GM18870 (cell line): Measurements from ENCODE around the gene ZNF775.

Experiments used
- ATAC-seq: cut with Tn5 transposase; IDR thresholded peaks from one replicate; pipeline ENCODE4 v1.9.1; 2021; ENCODE audit warnings: moderate library complexity; ENCODE audit not compliant: unreplicated experiment

ZNF775 gene

DNA sequence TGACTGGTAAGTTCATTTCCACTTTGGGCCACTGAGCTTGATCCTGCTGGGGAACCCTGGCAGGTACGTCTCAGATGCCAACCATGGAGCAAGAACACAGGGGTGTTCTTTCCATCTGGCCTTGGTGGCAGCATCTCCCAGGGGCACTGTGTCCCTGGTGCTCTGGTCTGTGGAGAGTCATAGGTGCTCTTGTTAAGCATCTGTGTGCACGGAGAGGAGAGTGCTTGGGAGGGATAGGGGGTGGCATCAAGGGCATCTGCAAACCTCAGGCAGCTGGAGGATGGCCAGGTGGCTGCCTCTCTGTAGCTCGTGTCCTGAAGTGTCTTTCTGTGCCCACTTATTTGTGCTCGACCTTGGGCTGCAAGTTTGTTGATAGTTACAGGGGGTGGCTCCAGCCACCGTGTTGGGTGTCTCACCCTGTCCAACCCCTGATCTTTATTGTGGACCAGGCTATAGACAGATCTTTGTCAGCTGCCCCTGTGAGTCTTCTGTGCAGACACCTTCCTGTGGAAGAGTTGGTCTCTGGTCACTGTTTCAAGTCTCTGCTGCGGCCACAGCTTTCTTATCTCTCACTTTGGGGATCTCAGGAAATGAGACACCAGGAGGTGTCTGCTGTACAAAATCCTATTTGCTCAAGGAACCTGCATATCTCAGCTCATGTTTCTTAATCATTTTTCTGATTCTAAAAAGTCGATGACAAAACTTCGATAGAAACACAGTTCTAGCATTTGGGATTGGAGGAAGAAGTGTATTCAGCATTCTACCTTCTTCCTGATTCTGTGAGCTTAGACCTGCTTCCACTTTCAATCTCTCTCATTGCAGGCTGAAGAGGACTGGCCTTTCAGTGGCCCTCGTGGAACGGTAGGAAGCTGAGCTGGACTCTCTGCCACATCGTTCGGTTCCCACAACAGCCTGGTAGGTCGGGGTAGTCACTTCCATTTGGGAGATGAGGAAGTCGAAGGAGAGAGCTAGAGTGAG is 54.1 kb downstream of the ZNF775 start:
- ATAC-seq = peak; percentile 25

DNA sequence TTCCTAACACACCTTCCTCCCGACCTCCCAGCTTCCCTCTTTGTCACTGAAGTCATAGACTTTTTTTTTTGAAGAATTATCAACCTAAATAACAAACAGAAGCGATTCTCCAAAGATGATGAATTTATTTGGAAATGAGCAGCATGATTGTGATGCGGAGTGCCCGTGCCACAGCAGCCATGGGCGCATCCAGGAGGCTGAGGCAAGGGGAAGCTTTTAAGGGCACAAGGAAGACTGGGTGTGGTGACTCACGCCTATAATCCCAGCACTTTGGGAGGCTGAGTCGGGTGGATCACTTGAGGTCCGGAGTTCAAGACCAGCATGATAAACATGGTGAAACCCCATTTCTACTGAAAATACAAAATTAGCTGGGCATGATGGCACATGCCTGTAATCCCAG is 55.1 kb downstream of the ZNF775 start:
- no peak for ATAC-seq

DNA sequence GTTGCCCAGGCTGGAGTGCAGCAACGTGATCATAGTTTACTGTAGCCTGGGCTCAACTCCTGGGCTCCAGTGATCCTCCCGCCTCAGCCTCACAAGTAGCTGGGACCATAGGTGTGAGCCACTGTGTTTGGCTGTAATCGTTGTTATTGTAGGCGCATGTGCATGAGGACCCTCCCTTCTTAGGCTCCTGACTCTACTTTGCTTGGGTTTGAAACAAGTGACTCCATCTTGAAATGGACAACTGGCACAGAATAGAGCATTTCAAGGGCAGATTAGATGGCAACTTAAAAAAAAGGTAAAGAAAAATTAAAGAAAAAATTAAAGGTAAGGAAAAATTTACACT is 55.9 kb downstream of the ZNF775 start:
- no peak for ATAC-seq

DNA sequence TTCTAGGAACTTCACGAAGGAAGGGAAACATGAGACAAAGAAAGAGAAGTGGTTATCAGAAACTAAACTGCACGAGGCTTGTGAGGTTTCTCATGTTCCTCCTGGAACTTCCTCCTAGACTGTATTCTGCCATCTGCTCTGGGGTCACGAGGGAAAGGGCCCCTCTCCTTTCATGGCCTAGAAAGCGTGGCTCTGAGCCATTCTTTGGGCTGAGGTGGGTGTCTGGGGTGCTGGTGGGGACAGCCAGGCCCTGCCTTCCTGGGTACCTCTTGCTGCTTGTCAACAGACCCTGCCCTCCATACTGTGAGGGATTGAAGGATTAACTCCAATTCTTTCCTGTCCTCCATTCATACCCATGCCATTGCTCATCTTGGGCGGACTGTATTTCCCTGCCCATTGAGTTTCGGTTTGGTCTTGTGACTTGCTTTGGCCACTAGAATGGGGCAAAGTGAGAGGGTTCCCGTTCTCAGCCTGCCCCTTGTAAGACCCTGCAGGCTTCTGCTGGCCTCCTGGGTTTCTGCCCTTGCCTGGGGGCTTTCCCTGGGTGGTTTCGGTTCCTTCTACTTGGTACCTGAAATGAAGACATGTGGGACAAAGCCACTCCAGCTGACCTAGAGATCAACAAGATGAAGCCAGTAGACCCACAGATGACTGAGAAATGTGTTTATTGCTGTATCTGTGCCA is 56.4 kb downstream of the ZNF775 start:
- peak; percentile 90 for ATAC-seq

DNA sequence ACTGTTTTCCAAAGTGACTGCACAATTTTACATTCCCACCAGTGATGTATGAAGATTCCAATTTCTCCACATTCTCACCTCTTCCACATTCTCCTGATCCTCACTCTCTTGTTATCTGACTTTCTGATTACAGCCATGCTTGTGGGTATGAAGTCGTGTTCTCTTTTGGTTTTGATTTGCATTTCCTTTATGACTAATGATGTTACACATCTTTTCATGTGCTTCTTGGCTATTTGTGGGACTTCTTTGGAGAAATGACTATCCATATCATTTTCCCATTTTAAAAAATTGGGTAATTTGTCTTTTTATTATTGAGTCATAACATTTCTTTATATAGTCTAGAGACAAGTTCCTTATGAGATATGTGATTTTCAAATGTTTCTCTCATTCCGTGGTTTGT is 60.8 kb downstream of the ZNF775 start:
- ATAC-seq = no peak

DNA sequence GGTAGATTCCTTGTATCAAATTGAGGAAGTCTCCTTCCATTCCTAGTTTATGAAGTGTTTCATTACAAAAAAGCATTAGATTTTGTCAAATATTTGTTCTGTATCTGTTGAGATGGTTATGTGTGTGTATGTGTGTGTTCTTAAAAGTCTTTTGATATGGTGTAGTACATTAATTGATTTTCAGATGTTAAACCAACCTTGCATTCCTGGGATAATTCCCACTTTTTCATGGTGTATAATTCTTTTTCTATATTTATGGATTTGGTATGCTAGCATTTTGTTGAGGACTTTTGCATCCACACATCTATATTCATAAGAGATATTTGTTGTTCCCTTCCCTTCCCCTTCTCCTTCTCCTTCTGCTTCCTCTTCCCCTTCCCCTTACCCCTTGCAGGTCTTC is 62.4 kb downstream of the ZNF775 start:
- ATAC-seq = no peak

DNA sequence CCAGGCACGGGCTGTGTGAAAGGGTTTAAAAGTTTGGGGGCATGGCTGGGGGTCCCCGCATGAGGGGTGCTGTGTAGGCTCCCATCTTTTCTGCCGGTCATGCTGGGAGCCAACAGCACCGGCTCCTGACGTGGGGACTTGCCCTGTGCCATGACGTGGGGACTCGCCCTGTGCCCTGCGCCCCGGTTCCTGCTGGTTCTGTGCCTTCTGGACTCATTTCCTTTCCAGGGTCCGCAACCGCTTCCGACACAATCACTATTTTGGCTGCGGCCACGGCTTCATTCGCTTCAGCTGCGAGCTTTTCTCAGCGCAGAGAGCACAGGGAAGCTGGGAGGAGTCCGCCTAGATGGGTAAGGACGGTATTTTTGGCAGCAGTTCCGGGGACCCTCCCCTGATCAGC is 63.7 kb downstream of the ZNF775 start:
- no peak for ATAC-seq

DNA sequence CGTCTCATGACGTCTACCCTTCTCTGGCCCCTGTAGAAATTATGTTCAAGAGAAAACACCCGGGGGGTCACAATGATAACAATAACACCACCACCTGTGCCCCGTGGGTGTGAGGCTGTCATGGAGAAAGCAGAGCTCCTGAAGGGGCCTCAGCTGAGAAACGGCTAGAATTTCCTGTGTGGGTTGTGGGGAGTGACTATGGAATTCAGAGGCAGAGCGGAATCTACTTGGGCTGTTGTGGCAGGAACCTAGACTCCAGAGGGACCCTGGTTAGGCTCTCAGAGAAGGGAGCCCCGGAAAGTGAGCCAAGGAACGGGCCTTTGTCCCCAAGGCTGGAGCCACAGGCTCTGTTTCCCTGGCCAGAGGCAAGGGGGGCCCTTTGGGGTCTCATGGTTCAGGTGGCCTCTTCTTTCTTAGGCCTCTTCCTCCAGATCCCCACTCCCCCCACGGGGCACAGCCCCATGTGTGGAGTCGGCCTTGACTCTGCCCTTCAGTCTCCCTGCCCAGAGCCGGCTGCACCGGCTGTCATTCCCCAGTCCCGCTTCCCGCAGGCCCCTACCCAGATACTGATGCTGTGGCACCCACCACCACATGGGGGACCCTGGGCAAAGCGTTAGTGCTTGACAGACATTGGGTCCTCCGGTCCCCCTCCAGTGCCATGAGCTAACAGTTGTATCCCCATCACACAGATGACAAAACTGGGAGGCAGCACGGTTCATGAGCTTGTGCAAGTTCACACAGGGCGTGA is 64.8 kb downstream of the ZNF775 start:
- ATAC-seq = no peak

DNA sequence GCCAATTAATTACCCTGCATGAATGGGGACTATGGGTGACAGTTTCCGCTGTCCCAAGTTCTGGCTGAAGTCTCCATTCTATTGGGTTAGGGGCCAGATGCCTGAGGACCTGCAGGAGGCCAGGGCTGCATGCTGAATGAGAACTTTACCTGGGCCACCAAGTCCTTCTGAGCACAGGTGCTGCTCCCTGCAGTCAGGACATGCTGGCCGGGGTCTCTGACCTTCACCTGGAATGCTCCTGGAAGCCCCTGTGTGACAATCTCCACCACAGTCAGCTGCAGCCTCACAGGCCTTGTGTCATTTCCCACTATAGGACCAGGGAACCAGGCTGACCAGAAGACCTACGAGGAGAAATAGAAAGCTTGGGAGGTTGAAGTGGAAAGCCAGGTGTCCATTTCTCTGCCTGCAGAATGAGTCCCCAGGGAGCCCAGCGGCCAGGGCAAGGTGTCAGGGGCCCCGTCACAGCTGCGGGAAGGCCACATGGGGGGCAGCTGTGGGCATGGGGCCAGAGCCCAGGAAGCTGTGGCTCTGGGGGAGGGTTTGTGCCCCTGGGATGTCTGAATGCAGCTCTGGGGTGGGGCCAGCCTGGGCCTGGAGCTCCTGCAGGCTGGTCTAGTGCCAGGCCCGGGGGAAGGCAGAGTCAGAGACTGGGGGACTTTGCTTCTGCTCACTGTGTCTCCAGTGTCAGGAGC is 65.7 kb downstream of the ZNF775 start:
- ATAC-seq = no peak

DNA sequence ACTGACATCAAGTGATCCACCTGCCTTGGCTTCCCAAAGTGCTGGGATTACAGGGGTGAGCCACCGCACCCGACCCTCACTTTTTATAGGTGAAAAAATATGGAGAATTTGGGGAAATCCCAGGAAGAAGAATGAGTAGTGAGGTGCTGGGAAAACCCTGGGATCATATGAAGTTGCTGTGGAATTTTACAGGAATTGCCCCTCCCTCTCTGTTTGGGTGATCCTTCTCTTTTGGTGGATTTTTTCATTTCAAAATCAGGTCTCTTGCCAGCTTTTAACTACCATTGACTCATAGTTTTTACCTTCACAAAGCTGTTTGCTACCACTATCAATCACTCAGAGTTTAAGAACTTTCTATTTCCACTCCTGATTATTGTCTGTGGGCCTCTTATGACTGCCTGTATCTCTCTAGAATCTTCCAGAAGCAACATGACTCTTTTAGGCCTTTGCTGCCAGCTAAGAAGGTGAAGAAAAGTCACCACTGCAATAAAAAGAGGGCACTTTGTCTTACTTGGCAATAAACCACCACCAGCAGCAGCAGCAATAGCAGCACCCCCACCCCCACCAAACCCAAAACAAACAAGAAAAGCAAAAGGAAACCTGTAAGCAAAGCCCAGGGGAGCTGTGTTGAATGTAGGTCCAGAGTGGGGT is 67.3 kb downstream of the ZNF775 start:
- no peak for ATAC-seq
